HG03520 (cell line): Measurements from ENCODE around the gene YJEFN3.

Source experiments
- ATAC-seq: cut with Tn5 transposase; IDR thresholded peaks from one replicate; pipeline ENCODE4 v1.9.1; 2021; ENCODE audit warnings: mild to moderate bottlenecking, moderate library complexity; ENCODE audit not compliant: unreplicated experiment

The YJEFN3 gene, protein sequence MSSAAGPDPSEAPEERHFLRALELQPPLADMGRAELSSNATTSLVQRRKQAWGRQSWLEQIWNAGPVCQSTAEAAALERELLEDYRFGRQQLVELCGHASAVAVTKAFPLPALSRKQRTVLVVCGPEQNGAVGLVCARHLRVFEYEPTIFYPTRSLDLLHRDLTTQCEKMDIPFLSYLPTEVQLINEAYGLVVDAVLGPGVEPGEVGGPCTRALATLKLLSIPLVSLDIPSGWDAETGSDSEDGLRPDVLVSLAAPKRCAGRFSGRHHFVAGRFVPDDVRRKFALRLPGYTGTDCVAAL

GRCh38 chr19:19528721-19529490 is at the start of gene YJEFN3:
YJEFN3 (plus strand) TSS chr19:19528911; CDS start chr19:19528933, 22 bp downstream.
- no peak for ATAC-seq

DNA sequence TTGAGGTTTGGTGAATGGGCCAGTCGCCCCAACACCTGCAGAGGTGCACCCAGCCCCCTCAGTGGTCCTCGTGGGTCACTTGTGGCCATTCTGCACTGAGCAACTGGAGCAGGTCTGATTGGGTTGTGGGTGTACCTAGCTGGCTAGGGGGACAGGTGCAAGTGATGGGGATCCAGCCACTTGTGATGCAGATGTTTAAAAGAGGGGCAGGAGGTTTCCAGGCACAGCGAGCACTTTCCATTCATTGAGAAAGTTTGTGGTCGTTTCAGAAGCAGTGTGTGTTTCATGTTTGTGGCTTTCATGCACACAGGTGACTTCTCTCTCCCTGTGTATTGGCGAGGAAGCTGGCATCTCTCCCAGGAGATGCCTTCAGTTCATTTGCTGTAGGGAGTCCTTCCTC is 48.0 kb upstream of the YJEFN3 start:
- ATAC-seq, result no peak

GRCh38 chr19:19482809-19483596 is 45.7 kb upstream of the YJEFN3 start:
- no peak for ATAC-seq

DNA sequence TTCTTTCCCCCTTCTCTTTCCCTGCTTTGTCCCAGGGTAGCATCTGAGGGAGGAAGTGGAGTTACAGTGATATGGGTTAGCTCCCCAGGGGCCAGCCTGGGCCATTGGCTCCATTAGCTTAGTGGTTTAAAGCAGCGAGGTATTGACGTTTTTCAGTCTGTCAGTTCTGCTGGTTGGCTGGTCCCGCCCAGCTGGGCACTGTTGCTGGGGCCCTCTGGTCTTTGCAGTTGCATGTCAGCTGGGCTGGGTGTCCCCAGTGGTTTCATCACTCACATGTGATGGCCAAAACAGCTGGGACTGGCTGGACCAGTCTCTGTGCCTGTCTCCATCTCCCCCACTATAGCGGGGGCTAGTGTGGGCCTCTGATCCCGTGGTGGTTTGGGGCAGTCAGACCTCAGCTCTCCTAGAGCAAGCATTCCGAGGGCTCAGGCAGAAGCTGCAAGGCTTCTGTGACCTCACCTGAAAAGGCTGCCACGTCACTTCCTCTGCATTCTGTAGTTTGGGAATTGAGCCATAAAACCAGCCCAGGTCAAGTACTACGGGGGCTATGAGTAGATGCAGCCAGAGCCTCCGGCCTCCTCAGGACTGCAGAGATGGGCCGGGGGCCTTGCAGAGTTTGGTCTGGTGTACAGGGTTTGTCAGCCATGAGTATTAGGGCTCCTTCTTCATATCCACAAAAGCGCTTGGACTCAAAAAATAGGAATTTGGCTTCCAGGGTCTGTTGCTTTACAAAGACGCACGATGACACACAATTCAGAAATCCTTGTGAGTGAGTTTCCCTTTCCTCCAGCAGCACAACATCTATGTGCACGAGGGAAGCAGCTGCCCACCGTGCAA is 43.3 kb upstream of the YJEFN3 start:
- no peak for ATAC-seq

- no peak for ATAC-seq
Observed at GRCh38 chr19:19485998-19486290, 42.8 kb upstream of the YJEFN3 start.

DNA sequence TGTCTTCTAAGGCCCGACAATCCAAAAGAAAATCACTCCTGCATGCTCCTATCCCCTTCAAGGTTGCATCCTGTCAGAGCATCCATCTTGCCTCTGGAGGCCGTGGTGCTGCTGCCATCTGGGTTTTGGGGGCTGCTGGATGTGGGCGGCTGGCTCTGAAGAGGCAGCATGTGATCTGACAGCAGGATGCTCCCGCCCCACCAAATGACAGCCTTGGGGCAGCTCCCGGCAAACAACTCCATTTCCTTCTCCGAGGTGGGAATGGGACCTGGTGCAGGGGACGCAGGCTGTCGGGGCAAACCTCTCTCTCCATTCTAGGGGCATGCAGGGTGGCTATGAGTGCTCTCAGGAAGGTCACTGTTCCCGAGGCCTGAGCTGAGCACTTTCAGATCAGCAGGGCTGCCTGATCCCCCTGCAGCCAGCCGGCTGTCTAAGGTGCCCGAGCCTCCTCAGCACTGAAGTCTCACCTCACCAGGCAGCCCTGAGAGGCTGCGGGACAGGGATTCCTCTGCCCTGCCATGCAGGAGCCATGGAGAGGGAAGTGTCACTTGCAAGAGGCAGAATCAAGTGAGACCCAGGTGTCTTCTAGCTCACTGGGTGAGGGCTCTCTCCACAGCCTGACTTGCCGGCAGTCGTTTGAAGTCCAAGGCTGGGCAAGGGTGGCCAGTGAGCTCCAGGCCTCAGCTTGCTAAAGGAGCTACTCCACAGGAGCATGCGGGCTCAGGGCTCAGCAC is 42.2 kb upstream of the YJEFN3 start:
- no peak for ATAC-seq

DNA sequence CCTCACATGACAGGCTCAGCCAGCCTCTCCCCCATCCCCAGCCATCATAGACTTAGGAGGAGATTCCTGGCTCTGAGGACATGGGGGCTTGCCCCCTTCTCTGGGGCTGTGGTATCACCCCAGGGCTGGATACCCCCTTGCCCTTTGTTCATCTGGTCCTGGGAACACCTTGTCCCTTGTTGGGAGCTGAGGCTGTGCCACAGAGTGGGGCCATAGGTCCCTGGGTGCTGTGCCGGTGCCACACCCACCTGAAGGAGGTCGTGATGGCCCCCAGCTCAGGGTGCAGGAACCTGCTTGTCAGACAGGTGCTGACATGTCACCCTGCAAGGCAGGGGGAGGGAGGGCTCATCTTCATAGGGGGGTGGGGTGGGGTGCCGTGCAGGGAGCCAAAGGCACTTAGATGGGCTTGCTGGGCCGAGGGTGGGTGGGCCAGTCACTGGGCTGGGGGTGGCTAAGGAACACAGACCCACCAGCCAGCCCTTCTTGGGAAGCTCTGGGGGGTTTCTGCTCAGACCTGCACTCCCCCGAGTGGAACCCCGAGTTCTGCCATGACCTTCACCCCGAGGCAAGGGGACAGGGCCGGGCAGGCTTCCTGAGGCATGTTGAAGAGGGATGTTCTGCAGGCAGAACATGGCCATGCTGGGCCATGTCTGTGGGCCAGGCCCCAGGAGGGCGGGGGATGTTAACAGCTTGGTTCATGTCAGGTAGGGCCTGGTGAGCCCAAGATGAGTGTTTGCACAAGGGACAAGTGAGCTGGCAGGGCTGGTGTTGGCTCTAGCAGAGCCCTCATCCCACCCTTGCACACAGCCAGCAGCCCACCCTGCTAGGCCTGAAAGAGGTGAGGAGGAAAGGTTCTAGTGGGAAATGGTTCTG is 41.4 kb upstream of the YJEFN3 start:
- no peak for ATAC-seq

DNA sequence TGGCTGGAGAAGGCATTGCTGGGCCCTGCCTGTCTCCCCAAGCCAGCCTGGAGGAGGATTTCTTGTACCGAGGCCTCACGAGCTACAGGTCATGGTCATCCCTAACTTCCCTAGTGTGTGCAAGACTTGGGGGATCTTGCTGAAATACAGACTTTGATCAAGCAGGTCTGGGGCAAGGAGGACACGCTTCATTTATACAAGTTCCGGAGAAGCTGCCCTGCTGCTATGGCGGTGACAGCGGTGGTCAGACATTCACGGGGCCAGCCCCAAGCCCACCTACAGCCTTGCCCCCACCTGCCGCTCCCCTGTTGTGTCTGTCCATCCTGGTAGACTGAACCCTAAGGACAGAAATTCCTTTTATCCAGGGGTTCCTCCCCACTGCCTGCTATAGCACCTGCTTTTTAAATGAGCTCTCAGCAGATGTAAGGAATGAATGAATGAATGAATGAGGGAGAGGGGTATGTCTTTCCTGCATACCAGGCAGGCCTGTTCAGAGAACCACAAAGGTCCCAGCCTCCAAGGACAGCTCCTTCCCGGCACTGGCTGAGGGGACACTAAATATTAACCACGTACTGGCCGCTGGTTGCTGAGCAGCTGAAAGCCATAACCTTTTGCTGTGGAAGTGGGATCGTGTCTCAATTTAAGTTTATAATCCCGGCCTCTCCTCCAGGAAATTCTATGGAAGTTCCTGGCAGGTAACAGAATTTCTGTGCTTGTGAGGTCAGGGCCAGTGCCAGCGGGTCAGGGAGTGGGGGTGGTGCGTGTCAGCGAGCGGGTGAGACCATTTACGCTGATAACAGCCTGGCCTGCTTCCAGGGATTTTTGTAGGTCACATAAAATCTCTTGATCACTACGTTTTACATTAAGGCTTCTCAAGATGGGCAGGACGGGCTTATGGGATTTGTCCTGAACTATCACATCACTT is 40.5 kb upstream of the YJEFN3 start:
- ATAC-seq, result no peak

DNA sequence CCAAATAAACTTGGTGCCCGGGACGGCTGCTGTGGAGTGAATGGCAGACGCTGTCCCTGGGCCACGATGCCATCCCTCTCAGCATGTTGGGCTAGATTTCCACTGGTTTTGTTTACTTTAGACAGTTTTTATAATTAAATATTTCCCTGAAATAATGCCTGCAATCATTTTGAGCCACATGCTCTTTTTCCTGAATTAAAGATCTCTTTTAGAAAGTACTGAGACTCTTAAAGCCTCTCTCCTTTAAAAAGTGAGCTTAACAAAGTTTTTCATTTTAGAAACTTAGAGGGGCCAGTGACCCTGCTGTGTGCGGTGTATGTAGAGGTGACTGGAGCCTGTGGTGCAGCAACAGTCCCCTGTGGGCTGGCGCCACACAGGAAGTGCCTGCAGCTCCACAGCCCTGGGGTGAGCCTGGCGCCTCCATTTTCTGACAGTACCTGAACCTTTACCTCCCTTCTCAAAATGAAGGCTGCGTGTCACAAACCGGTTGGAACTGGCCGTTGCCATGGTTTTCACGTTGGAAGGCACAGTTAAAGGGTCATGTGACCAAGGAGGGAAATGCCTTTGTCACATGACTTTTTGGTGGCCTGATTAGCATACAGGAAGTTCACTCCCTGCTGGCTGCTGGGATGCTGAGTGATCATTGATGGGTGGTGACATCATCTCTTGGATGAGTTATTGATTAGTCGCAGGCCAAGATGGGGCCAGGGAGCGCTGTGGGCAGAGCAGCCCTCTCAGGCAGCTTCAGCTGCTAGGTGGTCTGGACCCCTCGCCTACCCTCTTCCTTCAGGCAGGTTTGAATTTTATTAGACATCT is 39.6 kb upstream of the YJEFN3 start:
- ATAC-seq, result peak; percentile 58

GRCh38 chr19:19489804-19490204 is 38.9 kb upstream of the YJEFN3 start:
- no peak for ATAC-seq

GRCh38 chr19:19490214-19490968 is 38.3 kb upstream of the YJEFN3 start:
- no peak for ATAC-seq

DNA sequence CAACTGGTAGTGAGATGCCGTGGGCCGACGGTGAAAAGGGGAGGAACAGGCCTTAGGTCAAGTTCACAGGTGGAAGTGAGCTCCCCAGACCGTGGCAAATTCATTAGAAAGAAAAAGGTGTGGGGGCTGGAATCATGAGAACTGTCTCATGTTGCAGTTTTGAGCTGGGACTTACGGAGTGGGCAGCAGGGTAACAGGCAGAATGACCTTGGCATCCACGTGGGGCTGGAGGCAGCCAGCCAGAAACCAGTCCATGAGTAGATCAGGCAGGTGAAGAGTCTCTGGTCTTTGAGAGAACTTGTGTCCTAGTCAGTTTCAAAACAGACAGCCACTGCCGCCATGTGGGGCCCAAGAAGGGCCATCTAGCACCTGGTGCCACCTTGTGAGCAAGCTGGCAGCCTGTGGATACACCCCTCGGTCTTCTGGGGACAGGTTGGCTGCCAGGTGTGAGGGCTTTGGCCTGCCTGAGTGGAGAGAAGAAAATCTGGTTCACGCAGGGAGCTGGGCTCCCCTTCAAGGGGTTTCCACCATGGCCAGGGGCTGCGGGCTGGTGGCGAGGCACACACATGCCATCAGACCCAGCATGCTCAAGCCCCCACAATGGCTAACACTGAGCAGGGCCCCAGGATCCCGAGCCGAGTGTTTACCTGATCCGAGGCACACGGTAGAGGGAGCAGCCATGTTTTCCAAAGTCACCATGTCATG is 37.2 kb upstream of the YJEFN3 start:
- ATAC-seq, result no peak

DNA sequence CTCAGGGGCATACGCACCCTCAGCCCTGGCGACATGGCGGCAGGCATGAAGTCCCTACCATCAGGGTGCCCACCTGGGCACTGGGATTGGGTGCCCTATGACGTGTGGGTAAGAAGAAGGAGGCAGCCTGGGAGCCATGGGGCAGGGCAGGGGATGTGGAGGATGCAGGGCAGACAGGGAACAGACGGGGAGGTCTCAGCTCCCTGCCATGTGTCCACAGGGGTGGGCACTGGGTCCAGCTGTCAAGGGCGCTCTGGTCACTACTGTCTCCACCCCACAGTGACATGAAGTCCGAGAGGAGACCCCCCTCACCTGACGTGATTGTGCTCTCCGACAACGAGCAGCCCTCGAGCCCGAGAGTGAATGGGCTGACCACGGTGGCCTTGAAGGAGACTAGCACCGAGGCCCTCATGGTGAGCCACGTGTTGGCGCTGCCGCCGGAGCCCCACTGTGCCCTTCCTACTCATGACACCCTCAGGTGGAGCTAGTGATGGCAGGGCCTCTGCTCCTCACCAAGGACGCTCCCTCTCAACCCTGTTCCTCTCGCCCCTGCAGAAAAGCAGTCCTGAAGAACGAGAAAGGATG is 36.6 kb upstream of the YJEFN3 start:
- no peak for ATAC-seq

DNA sequence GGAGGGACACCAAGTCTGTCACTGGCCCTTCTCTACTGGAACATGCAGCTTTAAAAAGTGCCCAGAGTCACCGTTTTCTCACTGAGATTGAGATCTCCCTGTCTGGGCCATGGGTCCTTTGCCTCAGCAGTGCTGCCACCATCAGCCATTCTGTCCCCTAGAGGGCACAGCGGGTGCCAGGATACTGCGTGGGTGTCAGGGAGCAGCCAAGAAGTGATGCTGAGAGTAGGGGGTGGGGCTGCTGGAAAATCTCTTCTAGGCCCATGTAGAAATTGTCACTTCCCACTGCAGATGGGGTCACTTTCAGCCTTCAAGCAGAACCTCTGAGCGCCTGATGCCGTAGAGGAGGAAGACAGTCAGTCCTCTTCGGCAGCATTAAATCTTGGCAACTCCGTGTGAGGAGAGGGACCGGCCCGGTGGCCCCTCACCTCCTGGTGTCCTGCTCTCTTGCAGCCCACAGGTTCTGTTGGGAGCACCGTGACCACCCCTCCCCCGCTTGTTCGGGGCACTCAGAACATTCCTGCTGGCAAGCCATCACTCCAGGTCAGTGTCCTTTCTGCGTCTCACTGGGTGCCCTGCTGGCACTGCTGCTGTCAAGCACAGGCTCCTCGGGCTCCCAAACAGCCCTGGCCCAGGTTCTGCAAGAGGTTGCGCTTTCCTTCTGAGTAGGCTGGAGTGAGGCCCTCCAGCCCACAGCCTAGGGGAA is 34.7 kb upstream of the YJEFN3 start:
- no peak for ATAC-seq
